ENCODE data around the gene CDH13. TPM values are rescaled to one million over a fixed set of nuclear protein-coding genes. Genes with fewer than 3 reads are reported as not detected.

The CDH13 gene
- total RNA-seq, 1 experiment from 2014 or later = 62.5 TPM

- Histone ChIP-seq H3K4me1 (replicated peaks) (peaks cover 32% of the 10 kb centered on the region), H3K4me3 (no peak overlapping the region), H3K27me3 (replicated peaks) (no peaks in the 10 kb centered on the region), H3K27ac (no peak overlapping the region), H3K36me3 (peaks cover 23% of the 10 kb centered on the region; the same call in 1 of the 2 replicates), H3K9me3 (replicated peaks) (no peaks in the 10 kb centered on the region; the same call in 1 of the 2 replicates)
- no peak for DNase-seq (ENCODE audit: low read depth in 1 of 2, low spot score in 2 of 2)
These were observed 105.7 kb downstream of the CDH13 start for GRCh38 chr16:82732461-82732860.

- Histone ChIP-seq H3K27me3 (replicated peaks) (no peaks in the 10 kb centered on the region), H3K36me3 (peaks cover 5% of the 10 kb centered on the region; the same call in 1 of the 2 replicates), H3K27ac (peak overlapping the region; percentile 81), H3K9me3 (replicated peaks) (no peaks in the 10 kb centered on the region), H3K4me3 (peak overlapping the region; percentile 6; the same call in 1 of the 2 replicates), H3K4me1 (replicated peaks) (peaks cover 46% of the 10 kb centered on the region)
- no peak for DNase-seq (ENCODE audit: low read depth in 1 of 2, low spot score in 2 of 2)
These were observed 108.4 kb downstream of the CDH13 start for GRCh38 chr16:82735186-82735585.

- Histone ChIP-seq H3K9me3 (replicated peaks) (no peaks in the 10 kb centered on the region), H3K4me1 (replicated peaks) (peaks cover 46% of the 10 kb centered on the region), H3K27me3 (replicated peaks) (no peaks in the 10 kb centered on the region), H3K4me3 (peak overlapping the region; percentile 6), H3K27ac (peak overlapping the region; percentile 81), H3K36me3 (peaks cover under 1% of the 10 kb centered on the region; the same call in 1 of the 2 replicates)
- no peak for DNase-seq (ENCODE audit: low read depth in 1 of 2, low spot score in 2 of 2)
These were observed 108.9 kb downstream of the CDH13 start for GRCh38 chr16:82735673-82736091.

- peak; percentile 58 to 81 for DNase-seq (ENCODE audit: low read depth in 1 of 2, low spot score in 2 of 2)
- no peak overlapping the region; the same call in 1 of the 2 replicates for H3K4me3 ChIP-seq
- H3K27ac ChIP-seq = peak overlapping the region; percentile 81
- no peaks in the 10 kb centered on the region for H3K9me3 ChIP-seq (replicated peaks)
- peaks cover 51% of the 10 kb centered on the region for H3K4me1 ChIP-seq (replicated peaks)
- H3K27me3 ChIP-seq (replicated peaks) = no peaks in the 10 kb centered on the region
- no peaks in the 10 kb centered on the region for H3K36me3 ChIP-seq
These were observed 109.5 kb downstream of the CDH13 start for GRCh38 chr16:82736224-82736623.

- H3K27me3 ChIP-seq (replicated peaks) = no peaks in the 10 kb centered on the region
- H3K9me3 ChIP-seq (replicated peaks) = no peaks in the 10 kb centered on the region
- H3K27ac ChIP-seq = no peak overlapping the region
- peaks cover 54% of the 10 kb centered on the region for H3K4me1 ChIP-seq (replicated peaks)
- H3K4me3 ChIP-seq = no peak overlapping the region
- DNase-seq (ENCODE audit: low read depth in 1 of 2, low spot score in 2 of 2) = peak in 1 of 2 experiments; percentile 22
- no peaks in the 10 kb centered on the region for H3K36me3 ChIP-seq
These were observed 111.9 kb downstream of the CDH13 start for GRCh38 chr16:82738699-82739098.

- H3K4me3 ChIP-seq = no peak overlapping the region
- no peaks in the 10 kb centered on the region for H3K9me3 ChIP-seq (replicated peaks)
- peak in 1 of 2 experiments; percentile 15 for DNase-seq (ENCODE audit: low read depth in 1 of 2, low spot score in 2 of 2)
- H3K4me1 ChIP-seq (replicated peaks) = peaks cover 35% of the 10 kb centered on the region
- H3K27ac ChIP-seq = no peak overlapping the region
- H3K27me3 ChIP-seq (replicated peaks) = no peaks in the 10 kb centered on the region
- H3K36me3 ChIP-seq = no peaks in the 10 kb centered on the region
These were observed 114.4 kb downstream of the CDH13 start for GRCh38 chr16:82741073-82741615.

- Histone ChIP-seq H3K9me3 (replicated peaks) (no peaks in the 10 kb centered on the region), H3K27ac (no peak overlapping the region), H3K27me3 (replicated peaks) (no peaks in the 10 kb centered on the region), H3K4me3 (no peak overlapping the region), H3K4me1 (replicated peaks) (peaks cover 13% of the 10 kb centered on the region), H3K36me3 (no peaks in the 10 kb centered on the region)
- no peak for DNase-seq (ENCODE audit: low read depth in 1 of 2, low spot score in 2 of 2)
These were observed 118.2 kb downstream of the CDH13 start for GRCh38 chr16:82744958-82745357.

- Histone ChIP-seq H3K4me1 (replicated peaks) (peaks cover 10% of the 10 kb centered on the region), H3K27ac (no peak overlapping the region), H3K9me3 (replicated peaks) (no peaks in the 10 kb centered on the region), H3K27me3 (replicated peaks) (no peaks in the 10 kb centered on the region), H3K36me3 (no peaks in the 10 kb centered on the region), H3K4me3 (no peak overlapping the region)
- DNase-seq (ENCODE audit: low read depth in 1 of 2, low spot score in 2 of 2) = no peak
These were observed 121.3 kb downstream of the CDH13 start for GRCh38 chr16:82748026-82748425.

- Histone ChIP-seq H3K9me3 (replicated peaks) (no peaks in the 10 kb centered on the region), H3K4me3 (no peak overlapping the region), H3K27ac (no peak overlapping the region), H3K4me1 (replicated peaks) (peaks cover 10% of the 10 kb centered on the region), H3K36me3 (no peaks in the 10 kb centered on the region), H3K27me3 (replicated peaks) (no peaks in the 10 kb centered on the region)
- DNase-seq (ENCODE audit: low read depth in 1 of 2, low spot score in 2 of 2) = no peak
These were observed 123.3 kb downstream of the CDH13 start for GRCh38 chr16:82750068-82750467.

GRCh38 chr16:82751020-82751419, 124.3 kb downstream of the CDH13 start:
- no peak for DNase-seq (ENCODE audit: low read depth in 1 of 2, low spot score in 2 of 2)
- Histone ChIP-seq H3K4me1 (replicated peaks) (peaks cover 14% of the 10 kb centered on the region), H3K36me3 (no peaks in the 10 kb centered on the region), H3K27ac (no peak overlapping the region), H3K27me3 (replicated peaks) (no peaks in the 10 kb centered on the region), H3K9me3 (replicated peaks) (no peaks in the 10 kb centered on the region), H3K4me3 (no peak overlapping the region)

GRCh38 chr16:82752172-82752571, 125.4 kb downstream of the CDH13 start:
- Histone ChIP-seq H3K9me3 (replicated peaks) (no peaks in the 10 kb centered on the region), H3K4me1 (replicated peaks) (peaks cover 20% of the 10 kb centered on the region), H3K27me3 (replicated peaks) (no peaks in the 10 kb centered on the region), H3K36me3 (no peaks in the 10 kb centered on the region), H3K4me3 (no peak overlapping the region), H3K27ac (no peak overlapping the region)
- no peak for DNase-seq (ENCODE audit: low read depth in 1 of 2, low spot score in 2 of 2)

- Histone ChIP-seq H3K27ac (no peak overlapping the region), H3K36me3 (no peaks in the 10 kb centered on the region), H3K27me3 (replicated peaks) (no peaks in the 10 kb centered on the region), H3K4me1 (replicated peaks) (peaks cover 20% of the 10 kb centered on the region), H3K9me3 (replicated peaks) (no peaks in the 10 kb centered on the region), H3K4me3 (no peak overlapping the region)
- DNase-seq (ENCODE audit: low read depth in 1 of 2, low spot score in 2 of 2) = no peak
These were observed 127.1 kb downstream of the CDH13 start for GRCh38 chr16:82753821-82754220.

GRCh38 chr16:82754716-82755513, 128.1 kb downstream of the CDH13 start:
- peaks cover 15% of the 10 kb centered on the region for H3K4me1 ChIP-seq (replicated peaks)
- H3K9me3 ChIP-seq (replicated peaks) = no peaks in the 10 kb centered on the region
- H3K4me3 ChIP-seq = no peak overlapping the region
- no peak for DNase-seq (ENCODE audit: low read depth in 1 of 2, low spot score in 2 of 2)
- no peaks in the 10 kb centered on the region for H3K36me3 ChIP-seq
- H3K27me3 ChIP-seq (replicated peaks) = no peaks in the 10 kb centered on the region
- no peak overlapping the region for H3K27ac ChIP-seq

GRCh38 chr16:82755570-82756282, 129.0 kb downstream of the CDH13 start:
- H3K4me3 ChIP-seq = no peak overlapping the region
- H3K27me3 ChIP-seq (replicated peaks) = no peaks in the 10 kb centered on the region
- DNase-seq (ENCODE audit: low read depth in 1 of 2, low spot score in 2 of 2) = no peak
- H3K4me1 ChIP-seq (replicated peaks) = peaks cover 10% of the 10 kb centered on the region
- H3K36me3 ChIP-seq = no peaks in the 10 kb centered on the region
- H3K9me3 ChIP-seq (replicated peaks) = no peaks in the 10 kb centered on the region
- H3K27ac ChIP-seq = no peak overlapping the region

All from SJSA1 (cell line).